GM18498 (cell line): ENCODE data around the gene CYB5A.
"Not testable (repeated sequence)": the region's sequence is repeated elsewhere in the genome, so short reads cannot be mapped to it uniquely, and the experiment has no call there.

ENCODE experiments used
- ATAC-seq: cut with Tn5 transposase; IDR thresholded peaks from one replicate; pipeline ENCODE4 v1.9.1; 2021; ENCODE audit warnings: mild to moderate bottlenecking, moderate library complexity; ENCODE audit not compliant: unreplicated experiment

CYB5A gene

GRCh38 chr18:74299162-74299561 is 7.4 kb upstream of the CYB5A start:
- ATAC-seq, result no peak

GRCh38 chr18:74294526-74294925 is 2.8 kb upstream of the CYB5A start:
- no peak for ATAC-seq

GRCh38 chr18:74292982-74293381 is 1.2 kb upstream of the CYB5A start:
- not testable (repeated sequence) for ATAC-seq

- ATAC-seq, result no peak
Measured at GRCh38 chr18:74292541-74292858, 737 bp upstream of the CYB5A start.

GRCh38 chr18:74291472-74291770 is 342 bp downstream of the CYB5A start:
- ATAC-seq, result peak; percentile 1

- no peak for ATAC-seq
Measured at GRCh38 chr18:74290794-74291471, 830 bp downstream of the CYB5A start.

- no peak for ATAC-seq
Measured at GRCh38 chr18:74290021-74290420, 1.7 kb downstream of the CYB5A start.

GRCh38 chr18:74289137-74289536 is 2.6 kb downstream of the CYB5A start:
- ATAC-seq, result no peak

GRCh38 chr18:74288730-74289129 is 3.0 kb downstream of the CYB5A start:
- ATAC-seq, result no peak

GRCh38 chr18:74288041-74288440 is 3.7 kb downstream of the CYB5A start:
- ATAC-seq, result no peak

GRCh38 chr18:74286856-74287255 is 4.9 kb downstream of the CYB5A start:
- ATAC-seq, result no peak

GRCh38 chr18:74286106-74286855 is 5.5 kb downstream of the CYB5A start:
- ATAC-seq, result no peak

- ATAC-seq, result not testable (repeated sequence)
Measured at GRCh38 chr18:74285583-74285982, 6.2 kb downstream of the CYB5A start.

GRCh38 chr18:74284980-74285355 is 6.8 kb downstream of the CYB5A start:
- no peak for ATAC-seq

- ATAC-seq, result no peak
Measured at GRCh38 chr18:74284191-74284979, 7.4 kb downstream of the CYB5A start.

GRCh38 chr18:74283646-74284045 is 8.1 kb downstream of the CYB5A start:
- ATAC-seq, result no peak

- no peak for ATAC-seq
Measured at GRCh38 chr18:74282755-74283554, 8.8 kb downstream of the CYB5A start.

- no peak for ATAC-seq
Measured at GRCh38 chr18:74281980-74282754, 9.6 kb downstream of the CYB5A start.

- no peak for ATAC-seq
Measured at GRCh38 chr18:74281011-74281979, 10.5 kb downstream of the CYB5A start.
